Subcutaneous adipose tissue (tissue), 4 donors: ENCODE results near the gene EVI5L. TPM values are rescaled to one million over a fixed set of nuclear protein-coding genes. Genes with fewer than 3 reads are reported as not detected.

Experiments
- CTCF ChIP-seq: fragments of 450-650 bp; IDR thresholded peaks from one replicate; pipeline ENCODE4 v1.5.1; 2016; ENCODE audit warnings: low read depth, mild to moderate bottlenecking, control low read depth, antibody characterized with exemption, moderate library complexity
- total RNA-seq, 4 donors: library from RNA; depleted of rRNA; stranded (reverse); fragments of >200 nt; gene quantifications; one replicate each; pipeline ENCODE4 v1.1.0, GENCODE V29; 2016

EVI5L gene
- total RNA-seq, 4 donors from 2014 or later, result 6.3 to 12.1 (median 9.9) TPM

- no peak for TF ChIP-seq CTCF
Measured at GRCh38 chr19:7879836-7880235, 49.8 kb downstream of the EVI5L start.

GRCh38 chr19:7881910-7882309 lies 51.9 kb downstream of the EVI5L start:
- TF ChIP-seq CTCF, result no peak

GRCh38 chr19:7883105-7883504 lies 53.1 kb downstream of the EVI5L start:
- TF ChIP-seq CTCF, result no peak

- TF ChIP-seq CTCF, result no peak
Measured at GRCh38 chr19:7883796-7884570, 54.0 kb downstream of the EVI5L start.

GRCh38 chr19:7885818-7886217 lies 55.8 kb downstream of the EVI5L start:
- no peak for TF ChIP-seq CTCF

- no peak for TF ChIP-seq CTCF
Measured at GRCh38 chr19:7887408-7888144, 57.6 kb downstream of the EVI5L start.

GRCh38 chr19:7888145-7888825 lies 58.3 kb downstream of the EVI5L start, which contains the start of gene LRRC8E:
TSS of gene LRRC8E (plus strand) at chr19:7888510. CDS start at chr19:7895604, 7,094 bp downstream.
- TF ChIP-seq CTCF, result no peak
